Measurements from ENCODE around the gene S100A3. TPM values are rescaled to one million over a fixed set of nuclear protein-coding genes. Genes with fewer than 3 reads are reported as not detected.
"Not testable (repeated sequence)": the region's sequence is repeated elsewhere in the genome, so short reads cannot be mapped to it uniquely, and the experiment has no call there.

Gene S100A3
- total RNA-seq, result not detected

GRCh38 chr1:153548722-153549688, at the start of gene S100A3:
Gene S100A3, minus strand, starts transcription at chr1:153549258. Its CDS starts 773 bp downstream, at chr1:153548485.
- intact Hi-C loops (cut with DNase I), result loop anchor here (1.0 kb wide), 2 partner anchors 16 to 17 kb away; no protein-coding TSS in a partner anchor
- Histone ChIP-seq H3K4me1 (peaks cover 48 to 76% of the 10 kb centered on the region in 2 donors), H3K27ac (peak within 1 kb of the TSS; percentile 74 to 92), H3K4me3 (no peak within 1 kb of the TSS), H3K27me3 (no peaks in the 10 kb centered on the region), H3K36me3 (peaks cover 0 to 2% of the 10 kb centered on the region in 2 donors), H3K9me3 (no peaks in the 10 kb centered on the region)
- TF ChIP-seq, protein P1, sequence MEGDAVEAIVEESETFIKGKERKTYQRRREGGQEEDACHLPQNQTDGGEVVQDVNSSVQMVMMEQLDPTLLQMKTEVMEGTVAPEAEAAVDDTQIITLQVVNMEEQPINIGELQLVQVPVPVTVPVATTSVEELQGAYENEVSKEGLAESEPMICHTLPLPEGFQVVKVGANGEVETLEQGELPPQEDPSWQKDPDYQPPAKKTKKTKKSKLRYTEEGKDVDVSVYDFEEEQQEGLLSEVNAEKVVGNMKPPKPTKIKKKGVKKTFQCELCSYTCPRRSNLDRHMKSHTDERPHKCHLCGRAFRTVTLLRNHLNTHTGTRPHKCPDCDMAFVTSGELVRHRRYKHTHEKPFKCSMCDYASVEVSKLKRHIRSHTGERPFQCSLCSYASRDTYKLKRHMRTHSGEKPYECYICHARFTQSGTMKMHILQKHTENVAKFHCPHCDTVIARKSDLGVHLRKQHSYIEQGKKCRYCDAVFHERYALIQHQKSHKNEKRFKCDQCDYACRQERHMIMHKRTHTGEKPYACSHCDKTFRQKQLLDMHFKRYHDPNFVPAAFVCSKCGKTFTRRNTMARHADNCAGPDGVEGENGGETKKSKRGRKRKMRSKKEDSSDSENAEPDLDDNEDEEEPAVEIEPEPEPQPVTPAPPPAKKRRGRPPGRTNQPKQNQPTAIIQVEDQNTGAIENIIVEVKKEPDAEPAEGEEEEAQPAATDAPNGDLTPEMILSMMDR (IDR thresholded peaks at IDR 0.05), result peak in 2 of 3 experiments; percentile 42 to 44
- peak in 1 of 2 donors; percentile 95 for DNase-seq (ENCODE audit: low spot score in 2 of 2)

- no peak for DNase-seq (ENCODE audit: low spot score in 2 of 2)
- intact Hi-C loops (cut with DNase I), result no loop called here
- Histone ChIP-seq H3K27ac (no peak overlapping the region), H3K36me3 (no peaks in the 10 kb centered on the region), H3K4me3 (no peak overlapping the region), H3K9me3 (no peaks in the 10 kb centered on the region), H3K27me3 (no peaks in the 10 kb centered on the region), H3K4me1 (no peaks in the 10 kb centered on the region)
- TF ChIP-seq, protein P1 (IDR thresholded peaks at IDR 0.05), result no peak
Measured at GRCh38 chr1:153598309-153599172, 49.5 kb upstream of the S100A3 start.

- DNase-seq (ENCODE audit: low spot score in 2 of 2), result no peak
- Histone ChIP-seq H3K27ac (no peak overlapping the region), H3K9me3 (no peaks in the 10 kb centered on the region), H3K36me3 (no peaks in the 10 kb centered on the region), H3K4me3 (no peak overlapping the region), H3K27me3 (no peaks in the 10 kb centered on the region), H3K4me1 (no peaks in the 10 kb centered on the region)
- TF ChIP-seq, protein P1 (IDR thresholded peaks at IDR 0.05), result no peak
- intact Hi-C loops (cut with DNase I), result no loop called here
Measured at GRCh38 chr1:153597206-153597605, 48.1 kb upstream of the S100A3 start.

GRCh38 chr1:153592748-153593147, 43.7 kb upstream of the S100A3 start:
- Histone ChIP-seq H3K27ac (no peak overlapping the region), H3K4me3 (no peak overlapping the region), H3K27me3 (no peaks in the 10 kb centered on the region), H3K4me1 (no peaks in the 10 kb centered on the region), H3K9me3 (no peaks in the 10 kb centered on the region), H3K36me3 (no peaks in the 10 kb centered on the region)
- DNase-seq (ENCODE audit: low spot score in 2 of 2), result no peak
- TF ChIP-seq, protein P1 (IDR thresholded peaks at IDR 0.05), result no peak
- intact Hi-C loops (cut with DNase I), result no loop called here

DNA sequence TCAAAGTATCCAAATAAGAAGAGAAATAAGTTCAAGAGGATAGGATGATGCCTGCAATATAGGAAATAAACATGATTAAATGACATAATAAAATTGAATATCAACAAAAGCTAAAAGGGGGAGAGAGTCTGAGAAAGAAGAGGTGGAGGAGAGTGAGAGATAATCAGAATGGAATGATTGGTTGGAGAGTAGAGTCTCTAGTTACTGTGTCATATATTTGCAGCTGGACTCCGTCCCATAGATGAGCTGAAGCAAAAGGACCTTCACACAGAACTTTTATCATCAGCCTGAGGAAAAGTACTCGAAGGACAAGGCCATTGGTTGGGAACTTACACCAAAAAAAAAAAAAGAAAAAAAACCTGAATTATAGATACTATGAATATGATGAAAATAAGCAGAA, 39.4 kb upstream of the S100A3 start:
- H3K36me3 ChIP-seq, result no peaks in the 10 kb centered on the region
- TF ChIP-seq, protein P1 (IDR thresholded peaks at IDR 0.05), result no peak
- intact Hi-C loops (cut with DNase I), result no loop called here
- no peaks in the 10 kb centered on the region for H3K27me3 ChIP-seq
- no peak overlapping the region for H3K4me3 ChIP-seq
- H3K9me3 ChIP-seq, result no peaks in the 10 kb centered on the region
- no peak for DNase-seq (ENCODE audit: low spot score in 2 of 2)
- H3K4me1 ChIP-seq, result no peaks in the 10 kb centered on the region
- H3K27ac ChIP-seq, result no peak overlapping the region

DNA sequence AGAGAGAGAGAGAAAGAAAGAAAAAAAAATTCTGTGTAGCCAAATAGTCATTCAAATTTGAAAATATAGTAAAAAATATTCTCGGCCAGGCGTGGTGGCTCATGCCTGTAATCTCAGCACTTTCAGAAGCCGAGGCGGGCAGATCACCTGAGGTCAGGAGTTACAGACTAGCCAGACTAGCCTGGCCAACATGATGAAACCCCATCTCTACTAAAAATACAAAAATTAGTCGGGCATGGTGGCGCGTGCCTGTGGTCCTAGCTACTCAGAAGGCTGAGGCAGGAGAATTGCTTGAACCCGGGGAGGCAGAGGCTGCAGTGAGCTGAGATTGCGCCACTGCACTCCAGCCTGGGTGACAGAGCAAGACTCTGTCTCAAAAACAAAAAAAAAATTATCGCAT, 39.0 kb upstream of the S100A3 start:
- DNase-seq (ENCODE audit: low spot score in 2 of 2); H3K9me3 ChIP-seq; H3K27ac ChIP-seq; H3K36me3 ChIP-seq; H3K4me1 ChIP-seq; intact Hi-C loops (cut with DNase I); H3K4me3 ChIP-seq; H3K27me3 ChIP-seq: not testable (repeated sequence)

All from ascending aorta (tissue), 2 donors.